H1 (cell line): ENCODE results near the gene TMEM108. TPM values are rescaled to one million over a fixed set of nuclear protein-coding genes. Genes with fewer than 3 reads are reported as not detected.

Source experiments
- CTCF ChIA-PET: fragments of 300-600 bp; sonication (Branson Sonifier 250); formaldehyde crosslinking; loops from one replicate; lab custom pipeline; 2021; ENCODE audit not compliant: partially characterized antibody; lab: Charles Lee
- POLR2A ChIA-PET: fragments of 300-600 bp; sonication (Branson Sonifier 250); formaldehyde crosslinking; loops from one replicate; lab custom pipeline; 2021; ENCODE audit warnings: inconsistent platforms; ENCODE audit not compliant: partially characterized antibody; lab: Charles Lee
- DNase-seq, 2 experiments: peaks; one replicate each; pipeline versions ENCODE4 v3.0.0 to v3.0.0-alpha.2; 2010 to 2022; ENCODE audit warnings: low spot score in 2 of 2, low read depth in 1 of 2, mixed read lengths in 1 of 2
- FAIRE-seq: peaks from 2 replicates; lab custom pipeline; 2011; peaks lifted over from hg19 to GRCh38; lab: Jason Lieb, UNC
- H2AFZ ChIP-seq: 2 replicates; pipeline ENCODE4 v1.8.1; 2012; ENCODE audit warnings: low read length, inconsistent platforms
- H2AK5ac ChIP-seq: 2 replicates; pipeline ENCODE4 v1.6.1; 2013; ENCODE audit warnings: low read depth, low read length
- H2BK120ac ChIP-seq: replicated peaks from 2 replicates; pipeline ENCODE3; 2013; ENCODE audit warnings: low read depth, low read length, inconsistent platforms
- H2BK12ac ChIP-seq: 2 replicates; pipeline ENCODE4 v1.6.1; 2013; ENCODE audit warnings: low read depth, low read length
- H2BK15ac ChIP-seq: 2 replicates; pipeline ENCODE4 v1.6.1; 2013; ENCODE audit warnings: low read length
- H2BK20ac ChIP-seq: 2 replicates; pipeline ENCODE4 v1.6.1; 2013; ENCODE audit warnings: low read length
- H2BK5ac ChIP-seq: 2 replicates; pipeline ENCODE4 v1.6.1; 2013; ENCODE audit warnings: low read depth, low read length
- H3K14ac ChIP-seq: 2 replicates; pipeline ENCODE4 v1.6.1; 2013; ENCODE audit warnings: inconsistent platforms; ENCODE audit not compliant: insufficient read length
- H3K18ac ChIP-seq: 2 replicates; pipeline ENCODE4 v1.6.1; 2013; ENCODE audit warnings: low read length; ENCODE audit errors: extremely low read depth
- H3K23ac ChIP-seq: 2 replicates; pipeline ENCODE4 v1.6.1; 2013; ENCODE audit warnings: inconsistent platforms; ENCODE audit not compliant: insufficient read length
- H3K23me2 ChIP-seq: 2 replicates; pipeline ENCODE4 v1.6.1; 2013; ENCODE audit warnings: low read depth, low read length
- H3K27ac ChIP-seq: 2 replicates; pipeline ENCODE4 v1.6.1; 2011; ENCODE audit warnings: low read depth, low read length, inconsistent platforms
- H3K27me3 ChIP-seq, 4 experiments: replicated peaks in 1 of 4; 1 replicate in 1 of 4; 2 replicates in 3 of 4; pipeline versions ENCODE4 v1.6.1 to v1.8.1; 2011 to 2013; ENCODE audit warnings: low read length in 3 of 4, mild to moderate bottlenecking in 3 of 4, inconsistent platforms in 2 of 4, mixed read lengths in 2 of 4, moderate library complexity in 1 of 4; ENCODE audit not compliant: control insufficient read depth in 3 of 4, insufficient read depth in 3 of 4; ENCODE audit errors: extremely low read depth in 1 of 4
- H3K36me3 ChIP-seq, 4 experiments: 2 replicates each; pipeline versions ENCODE4 v1.6.1 to v1.8.1; 2011 to 2013; ENCODE audit warnings: mild to moderate bottlenecking in 4 of 4, low read length in 3 of 4, moderate library complexity in 2 of 4, control low read depth in 1 of 4, inconsistent platforms in 1 of 4; ENCODE audit not compliant: insufficient read depth in 4 of 4, control insufficient read depth in 2 of 4
- H3K4ac ChIP-seq: replicated peaks from 2 replicates; pipeline ENCODE3; 2013; ENCODE audit warnings: low read length, low read depth, mixed read lengths, inconsistent platforms; ENCODE audit not compliant: insufficient read length
- H3K4me1 ChIP-seq, 4 experiments: replicated peaks in 1 of 4; 1 replicate in 1 of 4; 2 replicates in 3 of 4; pipeline versions ENCODE4 v1.6.1 to v1.8.1; 2011 to 2013; ENCODE audit warnings: low read length in 3 of 4, inconsistent platforms in 2 of 4, mixed read lengths in 1 of 4; ENCODE audit not compliant: insufficient read depth in 4 of 4, control insufficient read depth in 3 of 4
- H3K4me2 ChIP-seq, 2 experiments: 2 replicates each; pipeline versions ENCODE4 v1.6.1 to v1.8.1; 2011 to 2013; ENCODE audit warnings: low read depth in 2 of 2, low read length in 2 of 2, control low read depth in 1 of 2, inconsistent platforms in 1 of 2, mild to moderate bottlenecking in 1 of 2; ENCODE audit not compliant: insufficient read depth in 1 of 2
- H3K4me3 ChIP-seq, 4 experiments: fragments of 200-600, 300-600 bp in 1 of 4; sonication (generic), shearing (Covaris generic), sonication (Bioruptor Twin) in 1 of 4; 2 replicates each; pipeline versions ENCODE4 v1.5.1 to v1.8.1; 2011 to 2016; ENCODE audit warnings: low read length in 4 of 4, low read depth in 3 of 4, control low read depth in 2 of 4, inconsistent platforms in 2 of 4, mild to moderate bottlenecking in 2 of 4, mixed read lengths in 1 of 4, moderate library complexity in 1 of 4; ENCODE audit not compliant: insufficient read depth in 2 of 4; ENCODE audit errors: extremely low read depth in 1 of 4
- H3K56ac ChIP-seq: replicated peaks from 2 replicates; pipeline ENCODE3; 2013; ENCODE audit warnings: low read depth, mild to moderate bottlenecking, mixed read lengths, low read length, inconsistent platforms; ENCODE audit not compliant: insufficient read length
- H3K79me1 ChIP-seq: 2 replicates; pipeline ENCODE4 v1.6.1; 2013; ENCODE audit warnings: low read depth, low read length, control low read depth
- H3K79me2 ChIP-seq, 2 experiments: 2 replicates each; pipeline versions ENCODE4 v1.6.1 to v1.8.1; 2012 to 2013; ENCODE audit warnings: low read length in 2 of 2, mild to moderate bottlenecking in 2 of 2, inconsistent platforms in 1 of 2; ENCODE audit not compliant: insufficient read depth in 2 of 2, control insufficient read depth in 1 of 2
- H3K9ac ChIP-seq, 4 experiments: replicated peaks in 1 of 4; 1 replicate in 1 of 4; 2 replicates in 3 of 4; pipeline versions ENCODE4 v1.6.1 to v1.8.1; 2011 to 2013; ENCODE audit warnings: low read depth in 3 of 4, low read length in 3 of 4, control low read depth in 2 of 4, mild to moderate bottlenecking in 2 of 4, moderate library complexity in 2 of 4, inconsistent platforms in 1 of 4; ENCODE audit errors: extremely low read depth in 1 of 4
- H3K9me3 ChIP-seq, 2 experiments: 2 replicates each; pipeline versions ENCODE4 v1.6.1 to v1.8.1; 2012 to 2013; ENCODE audit warnings: mild to moderate bottlenecking in 2 of 2, moderate library complexity in 2 of 2, control low read depth in 1 of 2, inconsistent platforms in 1 of 2, low read depth in 1 of 2, low read length in 1 of 2, mixed read lengths in 1 of 2; ENCODE audit not compliant: insufficient read depth in 2 of 2
- H4K20me1 ChIP-seq, 2 experiments: replicated peaks in 1 of 2; 2 replicates each; pipeline versions ENCODE3 to v1.8.1; 2011 to 2013; ENCODE audit warnings: inconsistent platforms in 2 of 2, low read length in 2 of 2, mild to moderate bottlenecking in 1 of 2; ENCODE audit not compliant: insufficient read depth in 2 of 2, control insufficient read depth in 1 of 2
- H4K5ac ChIP-seq: 2 replicates; pipeline ENCODE4 v1.6.1; 2013; ENCODE audit warnings: low read length, low read depth, mixed read lengths, inconsistent platforms; ENCODE audit not compliant: insufficient read length
- H4K8ac ChIP-seq: 2 replicates; pipeline ENCODE4 v1.8.0; 2013; ENCODE audit warnings: mild to moderate bottlenecking, moderate library complexity, low read length, inconsistent platforms; ENCODE audit not compliant: insufficient read depth; ENCODE audit errors: extremely low read depth
- H4K91ac ChIP-seq: replicated peaks from 2 replicates; pipeline ENCODE3; 2013; ENCODE audit warnings: low read length, mixed read lengths, inconsistent platforms; ENCODE audit not compliant: insufficient read length
- BRCA1 ChIP-seq: IDR thresholded peaks from 2 replicates; pipeline ENCODE4 v1.6.1; 2012; ENCODE audit warnings: low read depth, low read length, improper control_type of control experiment
- EGR1 ChIP-seq: IDR thresholded peaks from 2 replicates; pipeline ENCODE4 v1.6.1; 2011; ENCODE audit warnings: low read depth, low read length, borderline replicate concordance
- EP300 ChIP-seq, 2 experiments: IDR thresholded peaks; 1 replicate in 1 of 2; 2 replicates in 1 of 2; pipeline ENCODE4 v1.6.1; 2011 to 2012; ENCODE audit warnings: low read depth in 2 of 2, low read length in 2 of 2, mild to moderate bottlenecking in 2 of 2, borderline replicate concordance in 1 of 2, inconsistent platforms in 1 of 2, moderate library complexity in 1 of 2
- HDAC2 ChIP-seq, 2 experiments: fragments of 300-600 bp in 1 of 2; sonication (generic) in 1 of 2; IDR thresholded peaks; 2 replicates each; pipeline ENCODE4 v1.6.1; 2011 to 2012; ENCODE audit warnings: low read depth in 2 of 2, low read length in 2 of 2, mild to moderate bottlenecking in 2 of 2, moderate library complexity in 2 of 2, borderline replicate concordance in 1 of 2, inconsistent platforms in 1 of 2
- HDAC6 ChIP-seq: IDR thresholded peaks from one replicate; pipeline ENCODE4 v1.7.1; 2012; ENCODE audit warnings: low read depth, mild to moderate bottlenecking, inconsistent platforms, low read length, moderate library complexity
- RBBP5 ChIP-seq: IDR thresholded peaks from 2 replicates; pipeline ENCODE4 v1.7.1; 2012; ENCODE audit warnings: low read depth, mild to moderate bottlenecking, inconsistent platforms, low read length, moderate library complexity, borderline replicate concordance
- RNF2 ChIP-seq: fragments of 200-900, 300-1000 bp; sonication (generic); IDR thresholded peaks from 2 replicates; pipeline ENCODE4 v1.7.1; 2016; ENCODE audit warnings: borderline replicate concordance, low read depth, mild to moderate bottlenecking, antibody characterized with exemption, low read length; ENCODE audit not compliant: poor library complexity, severe bottlenecking; ENCODE audit errors: missing control alignments
- SAP30 ChIP-seq: fragments of 300-600 bp; sonication (generic); IDR thresholded peaks from 2 replicates; pipeline ENCODE4 v1.7.1; 2012; ENCODE audit warnings: low read length, moderate library complexity, mild to moderate bottlenecking, inconsistent platforms; ENCODE audit not compliant: insufficient read depth, insufficient replicate concordance
- SP4 ChIP-seq: IDR thresholded peaks from 2 replicates; pipeline ENCODE4 v1.6.1; 2012; ENCODE audit warnings: low read length, inconsistent platforms
- TCF12 ChIP-seq: IDR thresholded peaks from 2 replicates; pipeline ENCODE4 v1.6.1; 2011; ENCODE audit warnings: low read depth, mild to moderate bottlenecking, low read length
- WGBS, 2 experiments: shearing (Covaris generic) in 1 of 2; methylation state at CpG; one replicate each; pipeline versions ENCODE4 v1.1.6 to v1.1.7; 2013 to 2015; ENCODE audit warnings: low lambda C conversion rate in 2 of 2, mixed read lengths in 2 of 2, inconsistent platforms in 1 of 2, low coverage in 1 of 2, missing lambda C conversion rate in 1 of 2; ENCODE audit not compliant: insufficient replicate concordance in 2 of 2, insufficient coverage in 1 of 2, insufficient read length in 1 of 2; ENCODE audit errors: extremely low coverage in 1 of 2, missing lambda C conversion rate in 1 of 2; 5-methylcytosine and 5-hydroxymethylcytosine counted together
- polyA plus RNA-seq, 7 experiments: library from polyadenylated mRNA; depleted of rRNA in 3 of 7; stranded (reverse) in 5 of 7; unstranded in 2 of 7; fragments of >200 nt in 5 of 7; fragments of 200-250 nt in 2 of 7; gene quantifications; 1 replicate in 5 of 7; 2 replicates in 1 of 7; 4 replicates in 1 of 7; pipeline versions ENCODE4 v1.2.1 to v1.2.3, GENCODE V29; 2011 to 2013; ENCODE audit warnings: missing spikeins in 2 of 7, mixed read lengths in 2 of 7
- total RNA-seq: library from RNA; stranded (reverse); fragmentation: NEBNext Ultra II Directional; extraction: Animal tissue kit (Norgen Biotek cat#: 25700); gene quantifications from 2 replicates; pipeline ENCODE4 v1.2.1, GENCODE V29; 2021

The TMEM108 gene
- total and polyA plus RNA-seq, 2 of the 8 experiments (the other 6 are each of a cell fraction or from before 2014, with no cell fraction given): 14.3 to 16.2 TPM

DNA sequence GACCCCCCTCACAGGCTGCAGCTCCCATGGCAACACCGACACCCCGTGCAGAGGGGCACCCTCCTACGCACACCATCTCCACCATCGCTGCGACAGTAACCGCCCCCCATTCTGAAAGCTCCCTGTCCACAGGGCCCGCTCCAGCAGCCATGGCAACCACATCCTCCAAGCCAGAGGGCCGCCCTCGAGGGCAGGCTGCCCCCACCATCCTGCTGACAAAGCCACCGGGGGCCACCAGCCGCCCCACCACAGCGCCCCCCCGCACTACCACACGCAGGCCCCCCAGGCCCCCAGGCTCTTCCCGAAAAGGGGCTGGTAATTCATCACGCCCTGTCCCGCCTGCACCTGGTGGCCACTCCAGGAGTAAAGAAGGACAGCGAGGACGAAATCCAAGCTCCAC lies 341.7 kb downstream of the TMEM108 start:
- ChIA-PET POLR2A (no interaction called here), CTCF (interaction anchor here (0.6 to 15.8 kb wide), 5 partner anchors 12 to 649 kb away, joined by 3 to 189 read pairs (median 4); no protein-coding TSS in a partner anchor)
- no peak overlapping the region for H4K5ac ChIP-seq
- no peaks in the 10 kb centered on the region for H3K79me2 ChIP-seq
- H3K9me3 ChIP-seq: no peaks in the 10 kb centered on the region
- H3K27me3 ChIP-seq: no peaks in the 10 kb centered on the region
- no peak overlapping the region for H3K14ac ChIP-seq
- H3K4me1 ChIP-seq: peaks cover 0 to 9% (median 6%) of the 10 kb centered on the region in 4 experiments; a peak in 6 of 7 replicates
- no peak overlapping the region for H2AK5ac ChIP-seq
- TF ChIP-seq RNF2 (no peak), SP4 (no peak), SAP30 (no peak), RBBP5 (no peak), EGR1 (no peak), TCF12 (no peak), EP300 (IDR thresholded peaks at IDR 0.05; ENCODE audit: borderline replicate concordance in 1 of 2, low read depth in 2 of 2, low read length in 2 of 2) (no peak), HDAC6 (no peak), BRCA1 (no peak), HDAC2 (IDR thresholded peaks at IDR 0.05; ENCODE audit: borderline replicate concordance in 1 of 2, low read depth in 2 of 2, low read length in 2 of 2) (no peak)
- H3K23ac ChIP-seq: no peak overlapping the region
- no peak overlapping the region for H3K27ac ChIP-seq
- H2BK15ac ChIP-seq: no peak overlapping the region
- H3K36me3 ChIP-seq: no peaks in the 10 kb centered on the region
- no peak overlapping the region for H2AFZ ChIP-seq
- no peak overlapping the region for H2BK12ac ChIP-seq
- H3K56ac ChIP-seq: no peak overlapping the region
- no peak overlapping the region for H4K8ac ChIP-seq
- H2BK20ac ChIP-seq: no peak overlapping the region
- H3K23me2 ChIP-seq: no peaks in the 10 kb centered on the region
- H3K18ac ChIP-seq: no peak overlapping the region
- H3K4ac ChIP-seq: no peak overlapping the region
- H3K9ac ChIP-seq: no peak overlapping the region
- no peak overlapping the region for H2BK120ac ChIP-seq
- DNase-seq (no peak), FAIRE-seq (no peak)
- H2BK5ac ChIP-seq: no peak overlapping the region; the same call in 1 of the 2 replicates
- H4K20me1 ChIP-seq: no peaks in the 10 kb centered on the region
- H4K91ac ChIP-seq: no peak overlapping the region
- no peak overlapping the region for H3K4me2 ChIP-seq
- H3K79me1 ChIP-seq: no peaks in the 10 kb centered on the region
- WGBS, 2 experiments: 91% methylated on average over 14 of the region's 19 CpGs; no CpG with 5 or more reads in 1 of the 2 experiments
- H3K4me3 ChIP-seq: no peak overlapping the region
